Vagina (tissue), 2 donors: Measurements from ENCODE around the gene SLC6A1. TPM values are rescaled to one million over a fixed set of nuclear protein-coding genes. Genes with fewer than 3 reads are reported as not detected.

Experiments used
- DNase-seq, 2 donors: peaks; one replicate each; pipeline ENCODE4 v3.0.0-alpha.2; 2017; ENCODE audit errors: extremely low spot score in 2 of 2
- H3K27ac ChIP-seq: fragments of 200-600 bp; sonication (generic); one replicate; pipeline ENCODE4 v1.5.1; 2019
- H3K27me3 ChIP-seq: fragments of 200-600 bp; sonication (generic); one replicate; pipeline ENCODE4 v1.5.1; 2019
- H3K36me3 ChIP-seq, 2 donors: fragments of 200-600 bp; sonication (generic); one replicate each; pipeline ENCODE4 v1.5.1; 2017 to 2019
- H3K4me1 ChIP-seq: fragments of 200-600 bp; sonication (generic); one replicate; pipeline ENCODE4 v1.5.1; 2019
- H3K4me3 ChIP-seq, 2 donors: fragments of 200-600 bp; sonication (generic); 1 replicate in 1 of 2; 2 replicates in 1 of 2; pipeline ENCODE4 v1.5.1; 2016 to 2019
- H3K9me3 ChIP-seq: fragments of 200-600 bp; sonication (generic); one replicate; pipeline ENCODE4 v1.5.1; 2019
- POLR2A ChIP-seq, 2 donors: fragments of 450-650 bp; IDR thresholded peaks; one replicate each; pipeline ENCODE4 v1.6.1; 2017; ENCODE audit warnings: antibody characterized with exemption in 2 of 2, mild to moderate bottlenecking in 2 of 2, moderate library complexity in 2 of 2
- POLR2AphosphoS5 ChIP-seq, 2 donors: sonication (generic); formaldehyde crosslinking; IDR thresholded peaks; one replicate each; pipeline ENCODE4 v1.9.0; 2017; ENCODE audit warnings: antibody characterized with exemption in 2 of 2, mild to moderate bottlenecking in 2 of 2, low read depth in 1 of 2; ENCODE audit not compliant: insufficient read depth in 1 of 2
- intact Hi-C: fragments of 100-400 bp; cut with DNase I; formaldehyde crosslinking; loops from one replicate; pipeline ENCODE4 v1.15.1; 2023
- total RNA-seq: library from RNA; depleted of rRNA; stranded (reverse); fragments of >200 nt; gene quantifications from one replicate; pipeline ENCODE4 v1.2.3, GENCODE V29; 2016
- TF ChIP-seq, protein P1 (sequence below), 3 experiments: fragments of 450-650 bp in 2 of 3; fragments of 200-600 bp in 1 of 3; sonication (generic) in 1 of 3; IDR thresholded peaks; one replicate each; pipeline ENCODE4 v1.5.1; 2017 to 2019; ENCODE audit warnings: antibody characterized with exemption in 3 of 3, mild to moderate bottlenecking in 2 of 3, moderate library complexity in 2 of 3

The SLC6A1 gene
- 2.0 TPM for total RNA-seq

DNA sequence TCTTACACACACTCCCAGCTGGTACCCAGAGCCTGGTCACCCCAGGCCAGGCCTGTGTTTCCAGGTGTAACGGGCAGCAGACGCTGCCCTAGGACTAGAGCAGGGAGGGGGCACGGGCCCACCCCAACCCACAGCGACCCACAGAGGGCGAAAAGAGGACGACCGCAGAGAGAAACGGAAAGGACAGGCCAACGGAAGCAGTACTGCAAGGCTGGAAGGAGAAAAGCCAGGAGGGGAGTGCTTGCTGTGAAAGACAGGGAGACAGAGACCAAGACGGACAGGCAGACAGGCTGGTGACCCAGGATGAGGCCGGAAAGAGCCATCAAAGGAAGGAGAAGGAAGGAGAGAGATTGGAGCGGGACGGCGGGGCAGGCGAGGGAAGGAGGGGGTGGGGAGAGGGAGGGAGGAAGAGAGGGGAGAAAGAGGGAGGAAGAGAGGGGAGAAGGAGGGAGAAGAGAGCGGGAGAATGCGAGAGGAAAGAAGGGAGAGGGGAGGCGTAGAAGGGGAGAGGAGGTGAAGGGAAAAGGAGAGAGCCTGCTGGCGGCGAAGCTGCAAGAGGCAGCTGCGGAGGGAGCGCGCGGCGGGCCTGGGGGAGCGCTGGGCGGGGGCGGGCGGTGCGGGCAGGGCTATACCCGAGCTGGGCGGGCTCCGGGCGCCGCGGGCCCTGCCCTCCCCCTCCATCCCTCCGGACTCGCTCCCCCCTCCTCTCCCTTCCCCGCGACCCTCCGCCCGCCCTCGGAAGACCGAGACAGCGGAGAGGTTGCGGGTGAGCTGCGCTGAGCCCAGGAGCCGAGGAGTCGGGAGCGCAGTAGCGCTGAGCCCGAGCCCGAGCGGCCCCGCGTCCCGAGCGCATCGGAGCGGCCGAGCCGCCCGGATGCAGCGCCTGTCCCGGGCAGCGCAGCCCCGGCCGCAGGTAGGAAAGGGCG, at the start of gene SLC6A1:
Gene SLC6A1, plus strand, starts transcription at position 732 of the 926 bp plus-strand sequence. CDS start 24,464 bp downstream, outside the sequence.
- DNase-seq, result no peak
- H3K27ac ChIP-seq, result peak within 1 kb of the TSS; percentile 22
- intact Hi-C loops, result no loop called here
- no peaks in the 10 kb centered on the region for H3K36me3 ChIP-seq
- H3K4me3 ChIP-seq, result peak within 1 kb of the TSS; percentile 44 to 55
- H3K27me3 ChIP-seq, result no peaks in the 10 kb centered on the region
- TF ChIP-seq POLR2AphosphoS5 (IDR thresholded peaks at IDR 0.05; ENCODE audit: insufficient read depth in 1 of 2, low read depth in 1 of 2) (no peak), POLR2A (IDR thresholded peaks at IDR 0.05) (no peak)
- TF ChIP-seq, protein P1, sequence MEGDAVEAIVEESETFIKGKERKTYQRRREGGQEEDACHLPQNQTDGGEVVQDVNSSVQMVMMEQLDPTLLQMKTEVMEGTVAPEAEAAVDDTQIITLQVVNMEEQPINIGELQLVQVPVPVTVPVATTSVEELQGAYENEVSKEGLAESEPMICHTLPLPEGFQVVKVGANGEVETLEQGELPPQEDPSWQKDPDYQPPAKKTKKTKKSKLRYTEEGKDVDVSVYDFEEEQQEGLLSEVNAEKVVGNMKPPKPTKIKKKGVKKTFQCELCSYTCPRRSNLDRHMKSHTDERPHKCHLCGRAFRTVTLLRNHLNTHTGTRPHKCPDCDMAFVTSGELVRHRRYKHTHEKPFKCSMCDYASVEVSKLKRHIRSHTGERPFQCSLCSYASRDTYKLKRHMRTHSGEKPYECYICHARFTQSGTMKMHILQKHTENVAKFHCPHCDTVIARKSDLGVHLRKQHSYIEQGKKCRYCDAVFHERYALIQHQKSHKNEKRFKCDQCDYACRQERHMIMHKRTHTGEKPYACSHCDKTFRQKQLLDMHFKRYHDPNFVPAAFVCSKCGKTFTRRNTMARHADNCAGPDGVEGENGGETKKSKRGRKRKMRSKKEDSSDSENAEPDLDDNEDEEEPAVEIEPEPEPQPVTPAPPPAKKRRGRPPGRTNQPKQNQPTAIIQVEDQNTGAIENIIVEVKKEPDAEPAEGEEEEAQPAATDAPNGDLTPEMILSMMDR (IDR thresholded peaks at IDR 0.05), result no peak
- no peaks in the 10 kb centered on the region for H3K9me3 ChIP-seq
- H3K4me1 ChIP-seq, result peaks cover 20% of the 10 kb centered on the region

DNA sequence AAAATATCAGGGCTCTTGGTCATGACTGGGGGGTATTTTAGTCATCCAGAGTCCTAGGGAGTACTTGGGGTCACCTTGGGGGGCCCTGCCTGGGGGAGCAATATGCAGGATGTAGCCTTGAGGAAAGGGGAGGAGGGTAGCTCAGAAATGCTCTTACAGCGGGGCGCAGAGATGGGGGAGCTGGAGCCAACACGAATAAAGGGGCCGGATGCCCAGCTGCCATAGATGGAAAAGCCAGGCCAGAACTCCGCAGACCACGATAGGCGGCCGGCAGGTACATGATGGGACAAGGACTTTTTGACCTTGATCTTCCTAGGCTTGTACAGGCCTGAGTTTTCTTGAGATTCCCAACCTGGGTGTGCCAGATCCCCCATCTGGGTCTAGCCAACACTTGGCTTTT, 47.7 kb upstream of the SLC6A1 start:
- Histone ChIP-seq H3K36me3 (no peaks in the 10 kb centered on the region), H3K27me3 (no peaks in the 10 kb centered on the region), H3K4me1 (no peaks in the 10 kb centered on the region), H3K9me3 (no peaks in the 10 kb centered on the region), H3K4me3 (no peak overlapping the region), H3K27ac (no peak overlapping the region)
- TF ChIP-seq POLR2A (IDR thresholded peaks at IDR 0.05) (no peak), POLR2AphosphoS5 (IDR thresholded peaks at IDR 0.05; ENCODE audit: insufficient read depth in 1 of 2, low read depth in 1 of 2) (no peak)
- TF ChIP-seq, protein P1 (IDR thresholded peaks at IDR 0.05), result no peak
- no peak for DNase-seq
- intact Hi-C loops, result loop anchor here (5.0 kb wide), 1 partner anchor 1727 kb away; no protein-coding TSS in a partner anchor

DNA sequence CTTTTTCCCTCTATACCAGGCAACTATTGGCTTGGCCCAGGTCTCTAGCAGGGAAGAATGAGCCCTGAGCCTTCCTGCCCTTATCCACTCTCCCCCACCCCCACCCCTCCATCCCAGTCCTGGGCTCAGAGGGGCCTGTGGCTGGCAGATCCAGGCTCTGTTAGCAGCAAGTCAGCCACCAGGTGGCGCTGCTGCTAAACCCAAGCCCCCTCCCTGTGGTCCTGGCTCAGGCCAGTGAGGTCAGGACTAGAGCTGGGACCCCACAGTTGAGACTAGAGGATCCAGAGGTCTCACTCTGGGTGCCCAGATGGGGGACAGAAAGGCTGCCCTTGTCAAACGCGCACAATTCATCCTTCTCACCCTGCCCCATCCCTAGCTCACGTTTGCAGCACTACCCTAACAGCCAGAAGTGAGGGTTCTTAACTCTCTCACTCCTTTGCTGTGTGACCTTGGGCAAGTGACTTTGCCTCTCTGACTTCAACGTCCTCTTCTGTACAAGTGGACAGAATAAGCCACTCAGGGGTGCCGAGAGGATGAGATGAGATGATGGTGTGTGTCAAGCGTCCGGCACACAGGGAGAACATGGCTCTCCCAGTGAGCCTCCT, 46.8 kb upstream of the SLC6A1 start:
- no peak for DNase-seq
- Histone ChIP-seq H3K4me3 (no peak overlapping the region), H3K27me3 (no peaks in the 10 kb centered on the region), H3K27ac (no peak overlapping the region), H3K4me1 (no peaks in the 10 kb centered on the region), H3K9me3 (no peaks in the 10 kb centered on the region), H3K36me3 (no peaks in the 10 kb centered on the region)
- TF ChIP-seq, protein P1 (IDR thresholded peaks at IDR 0.05), result peak; percentile 54 to 77 (median 75)
- TF ChIP-seq POLR2AphosphoS5 (IDR thresholded peaks at IDR 0.05; ENCODE audit: insufficient read depth in 1 of 2, low read depth in 1 of 2), result no peak
- intact Hi-C loops, result no loop called here

DNA sequence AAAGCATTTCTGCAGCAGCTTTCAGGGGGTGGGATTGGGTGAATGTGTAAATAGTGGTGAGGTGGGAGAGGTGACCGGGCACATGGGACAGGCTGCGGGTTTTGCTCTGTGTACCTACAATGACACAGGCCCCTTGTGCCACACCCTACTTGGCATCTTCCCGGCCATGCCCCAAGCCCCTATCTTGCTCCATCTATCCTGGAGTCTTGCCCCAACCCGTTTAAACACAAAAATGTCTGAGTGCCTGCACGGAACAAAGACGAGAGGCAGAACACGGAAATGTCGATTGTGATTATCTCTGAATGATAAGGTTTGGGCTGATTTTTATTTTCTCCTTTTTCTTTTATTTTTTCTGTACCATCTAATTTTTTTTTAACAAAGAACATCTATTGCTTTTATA, 46.0 kb upstream of the SLC6A1 start:
- intact Hi-C loops, result no loop called here
- no peaks in the 10 kb centered on the region for H3K27me3 ChIP-seq
- H3K36me3 ChIP-seq, result no peaks in the 10 kb centered on the region
- H3K27ac ChIP-seq, result no peak overlapping the region
- TF ChIP-seq, protein P1 (IDR thresholded peaks at IDR 0.05), result no peak
- TF ChIP-seq POLR2A (IDR thresholded peaks at IDR 0.05), result no peak
- no peak for TF ChIP-seq POLR2AphosphoS5 (IDR thresholded peaks at IDR 0.05; ENCODE audit: insufficient read depth in 1 of 2, low read depth in 1 of 2)
- H3K4me3 ChIP-seq, result no peak overlapping the region
- no peaks in the 10 kb centered on the region for H3K9me3 ChIP-seq
- DNase-seq, result no peak
- H3K4me1 ChIP-seq, result no peaks in the 10 kb centered on the region
